Endothelial cell of umbilical vein (primary cell): ENCODE data around the gene NF2. TPM values are rescaled to one million over a fixed set of nuclear protein-coding genes. Genes with fewer than 3 reads are reported as not detected.

Source experiments
- BruUV-seq: library from RNA; stranded (reverse); fragments of 400-500 nt; replicated peaks from 2 replicates; lab custom pipeline; 2021; lab: Mats Ljungman, UMichigan
- CTCF ChIA-PET: fragments of 300-600, 350-600 bp; sonication (Branson Sonifier 250); formaldehyde crosslinking; loops from one replicate; lab custom pipeline; 2021; ENCODE audit warnings: antibody characterized with exemption, inconsistent platforms; lab: Charles Lee
- POLR2A ChIA-PET: fragments of 300-600, 350-600 bp; sonication (Branson Sonifier 250); formaldehyde crosslinking; loops from one replicate; lab custom pipeline; 2021; ENCODE audit warnings: antibody characterized with exemption, inconsistent platforms; lab: Charles Lee
- DNase-seq: peaks from one replicate; pipeline ENCODE4 v3.0.0-alpha.2; 2011; ENCODE audit warnings: low read depth, low spot score
- FAIRE-seq: peaks from 2 replicates; lab custom pipeline; 2011; peaks lifted over from hg19 to GRCh38; lab: Jason Lieb, UNC
- H2AFZ ChIP-seq: 2 replicates; pipeline ENCODE4 v1.6.0; 2012; ENCODE audit warnings: low read depth, low read length, control low read depth, inconsistent platforms
- H3K27ac ChIP-seq: 2 replicates; pipeline ENCODE4 v1.5.1; 2011; ENCODE audit warnings: low read depth, mild to moderate bottlenecking, control low read depth, low read length, moderate library complexity; ENCODE audit not compliant: insufficient read depth
- H3K27me3 ChIP-seq, 2 experiments: 2 replicates each; pipeline versions ENCODE4 v1.6.0 to v1.6.1; 2011; ENCODE audit warnings: low read length in 2 of 2, mixed read lengths in 1 of 2; ENCODE audit not compliant: control insufficient read depth in 2 of 2, insufficient read depth in 2 of 2
- H3K36me3 ChIP-seq, 2 experiments: 2 replicates in 1 of 2; 3 replicates in 1 of 2; pipeline ENCODE4 v1.5.1; 2011; ENCODE audit warnings: low read length in 2 of 2, mild to moderate bottlenecking in 1 of 2, moderate library complexity in 1 of 2; ENCODE audit not compliant: control insufficient read depth in 2 of 2, insufficient read depth in 2 of 2; ENCODE audit errors: extremely low read depth in 1 of 2
- H3K4me1 ChIP-seq: 3 replicates; pipeline ENCODE4 v1.5.1; 2011; ENCODE audit warnings: mild to moderate bottlenecking, low read length; ENCODE audit not compliant: control insufficient read depth, insufficient read depth; ENCODE audit errors: extremely low read depth
- H3K4me2 ChIP-seq: 2 replicates; pipeline ENCODE4 v1.6.1; 2011; ENCODE audit warnings: low read length, control low read depth, mixed read lengths; ENCODE audit not compliant: insufficient read depth
- H3K4me3 ChIP-seq, 3 experiments: fragments of 200-600 bp in 1 of 3; sonication (generic), shearing (Covaris generic) in 1 of 3; replicated peaks in 1 of 3; 2 replicates each; pipeline ENCODE4 v1.5.1; 2011 to 2016; ENCODE audit warnings: control low read depth in 3 of 3, low read length in 3 of 3, mild to moderate bottlenecking in 2 of 3, inconsistent platforms in 1 of 3, low read depth in 1 of 3, moderate library complexity in 1 of 3; ENCODE audit not compliant: insufficient read depth in 1 of 3
- H3K79me2 ChIP-seq: 2 replicates; pipeline ENCODE4 v1.6.0; 2012; ENCODE audit warnings: low read length, inconsistent platforms; ENCODE audit not compliant: control insufficient read depth, insufficient read depth
- H3K9ac ChIP-seq: replicated peaks from 2 replicates; pipeline ENCODE3; 2011; ENCODE audit warnings: low read length, control low read depth; ENCODE audit not compliant: insufficient read depth; ENCODE audit errors: extremely low read depth
- H3K9me1 ChIP-seq: replicated peaks from 3 replicates; pipeline ENCODE4 v1.6.0; 2011; ENCODE audit warnings: mild to moderate bottlenecking, low read length; ENCODE audit not compliant: control insufficient read depth, insufficient read depth; ENCODE audit errors: extremely low read depth
- H3K9me3 ChIP-seq: replicated peaks from 2 replicates; pipeline ENCODE4 v1.5.1; 2012; ENCODE audit warnings: low read length, inconsistent platforms; ENCODE audit not compliant: control insufficient read depth, insufficient read depth
- H4K20me1 ChIP-seq: replicated peaks from 2 replicates; pipeline ENCODE3; 2011; ENCODE audit warnings: mild to moderate bottlenecking, low read length; ENCODE audit not compliant: control insufficient read depth, insufficient read depth; ENCODE audit errors: extremely low read depth
- EZH2 ChIP-seq: IDR thresholded peaks from 2 replicates; pipeline ENCODE4 v1.6.1; 2012; ENCODE audit warnings: borderline replicate concordance, low read depth, mild to moderate bottlenecking, moderate library complexity, low read length, inconsistent platforms; ENCODE audit not compliant: severe bottlenecking
- FOS ChIP-seq: IDR thresholded peaks from 2 replicates; pipeline ENCODE4 v1.6.1; 2011; ENCODE audit warnings: mild to moderate bottlenecking, low read length, moderate library complexity, borderline replicate concordance; ENCODE audit not compliant: insufficient read depth
- GATA2 ChIP-seq: IDR thresholded peaks from 2 replicates; pipeline ENCODE4 v1.7.0; 2011; ENCODE audit warnings: low read depth, mild to moderate bottlenecking, moderate library complexity, mixed read lengths, low read length; ENCODE audit not compliant: insufficient read length, insufficient read depth
- JUN ChIP-seq: IDR thresholded peaks from 2 replicates; pipeline ENCODE4 v1.6.1; 2011; ENCODE audit warnings: borderline replicate concordance, low read depth; ENCODE audit not compliant: insufficient read length, insufficient read depth
- MYC ChIP-seq: IDR thresholded peaks from one replicate; pipeline ENCODE4 v1.6.1; 2011; ENCODE audit warnings: mild to moderate bottlenecking, low read depth, low read length
- POLR2A ChIP-seq: IDR thresholded peaks from 2 replicates; pipeline ENCODE4 v1.6.1; 2012; ENCODE audit warnings: low read depth, mild to moderate bottlenecking, control low read depth, low read length
- POLR2AphosphoS5 ChIP-seq: IDR thresholded peaks from 2 replicates; pipeline ENCODE4 v1.6.1; 2012; ENCODE audit warnings: low read depth, mild to moderate bottlenecking, control low read depth, low read length, moderate library complexity; ENCODE audit not compliant: insufficient read depth
- dilution Hi-C: fragments of 300-500 bp; cut with MboI; formaldehyde crosslinking; loops from one replicate; pipeline ENCODE4 v1.15.0; 2019; ENCODE audit warnings: low sequenced_read_pairs; ENCODE audit not compliant: extremely low pct_ligation_motif_present
- intact Hi-C: fragments of 100-400 bp; cut with micrococcal nuclease; formaldehyde crosslinking; loops from one replicate; pipeline ENCODE4 v1.10.0; 2022
- polyA plus RNA-seq, 4 experiments: library from polyadenylated mRNA; depleted of rRNA in 3 of 4; stranded (reverse) in 3 of 4; unstranded in 1 of 4; fragments of >200 nt; gene quantifications; 2 replicates each; pipeline versions ENCODE4 v1.2.1 to v1.2.3, GENCODE V29; 2011 to 2012; ENCODE audit warnings: missing spikeins in 1 of 4
- total RNA-seq: library from RNA; stranded (reverse); gene quantifications from 2 replicates; pipeline ENCODE4 v1.2.3, GENCODE V29; 2021
- TF ChIP-seq, protein P1 (sequence below): IDR thresholded peaks from 2 replicates; pipeline ENCODE4 v1.6.1; 2011; ENCODE audit not compliant: insufficient read depth, insufficient read length
- TF ChIP-seq, protein P2 (sequence below), 2 donors: IDR thresholded peaks; 1 replicate in 1 of 2; 2 replicates in 1 of 2; pipeline ENCODE4 v1.5.1; 2011; ENCODE audit warnings: low read length in 2 of 2, mild to moderate bottlenecking in 2 of 2, moderate library complexity in 2 of 2, control low read depth in 1 of 2, inconsistent platforms in 1 of 2, low read depth in 1 of 2; ENCODE audit not compliant: insufficient read depth in 1 of 2; ENCODE audit errors: extremely low read depth in 1 of 2

NF2 gene
- total and polyA plus RNA-seq, 2 donors (not counting 3 experiments of a cell fraction or from before 2014, with no cell fraction given): 27.8 to 115 TPM

DNA sequence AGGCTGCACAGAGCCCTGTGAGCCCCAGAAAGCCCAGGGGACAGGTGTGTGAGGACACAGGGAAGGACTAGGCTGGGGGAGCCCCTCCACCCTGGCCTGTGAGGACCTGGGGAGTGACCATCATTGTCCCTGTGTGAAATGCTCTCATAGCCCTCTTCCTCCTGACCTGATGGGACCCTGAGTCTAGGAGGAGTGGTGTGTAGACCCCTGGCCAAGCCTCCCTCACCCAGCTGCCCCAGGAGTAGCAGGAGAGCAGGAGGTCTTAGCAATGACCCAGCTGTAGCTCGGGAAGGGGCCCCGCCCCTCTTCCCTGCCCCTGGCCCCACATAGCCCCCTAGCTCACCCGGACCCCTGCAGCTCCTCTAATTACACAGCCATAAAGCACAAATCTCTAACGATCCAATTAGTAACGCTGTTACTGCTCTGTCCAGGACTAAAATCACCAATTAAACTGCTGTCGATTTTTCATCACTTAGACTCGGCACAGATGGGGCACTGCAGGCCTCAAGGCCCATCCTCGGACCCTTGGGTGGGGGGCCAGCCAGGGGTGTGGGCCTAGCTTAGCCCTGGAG is 109.8 kb downstream of the NF2 start:
- no peak for TF ChIP-seq POLR2A
- TF ChIP-seq GATA2: no peak
- TF ChIP-seq FOS: no peak
- TF ChIP-seq, protein P1, sequence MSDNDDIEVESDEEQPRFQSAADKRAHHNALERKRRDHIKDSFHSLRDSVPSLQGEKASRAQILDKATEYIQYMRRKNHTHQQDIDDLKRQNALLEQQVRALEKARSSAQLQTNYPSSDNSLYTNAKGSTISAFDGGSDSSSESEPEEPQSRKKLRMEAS: no peak
- TF ChIP-seq POLR2AphosphoS5: no peak
- no peak for TF ChIP-seq JUN
- TF ChIP-seq MYC: no peak
- no peak for TF ChIP-seq EZH2
- TF ChIP-seq, protein P2, sequence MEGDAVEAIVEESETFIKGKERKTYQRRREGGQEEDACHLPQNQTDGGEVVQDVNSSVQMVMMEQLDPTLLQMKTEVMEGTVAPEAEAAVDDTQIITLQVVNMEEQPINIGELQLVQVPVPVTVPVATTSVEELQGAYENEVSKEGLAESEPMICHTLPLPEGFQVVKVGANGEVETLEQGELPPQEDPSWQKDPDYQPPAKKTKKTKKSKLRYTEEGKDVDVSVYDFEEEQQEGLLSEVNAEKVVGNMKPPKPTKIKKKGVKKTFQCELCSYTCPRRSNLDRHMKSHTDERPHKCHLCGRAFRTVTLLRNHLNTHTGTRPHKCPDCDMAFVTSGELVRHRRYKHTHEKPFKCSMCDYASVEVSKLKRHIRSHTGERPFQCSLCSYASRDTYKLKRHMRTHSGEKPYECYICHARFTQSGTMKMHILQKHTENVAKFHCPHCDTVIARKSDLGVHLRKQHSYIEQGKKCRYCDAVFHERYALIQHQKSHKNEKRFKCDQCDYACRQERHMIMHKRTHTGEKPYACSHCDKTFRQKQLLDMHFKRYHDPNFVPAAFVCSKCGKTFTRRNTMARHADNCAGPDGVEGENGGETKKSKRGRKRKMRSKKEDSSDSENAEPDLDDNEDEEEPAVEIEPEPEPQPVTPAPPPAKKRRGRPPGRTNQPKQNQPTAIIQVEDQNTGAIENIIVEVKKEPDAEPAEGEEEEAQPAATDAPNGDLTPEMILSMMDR (IDR thresholded peaks at IDR 0.05; ENCODE audit: extremely low read depth in 1 of 2, insufficient read depth in 1 of 2, low read depth in 1 of 2, low read length in 2 of 2): no peak
- ChIA-PET POLR2A (no interaction called here), CTCF (no interaction called here)
- Histone ChIP-seq H3K36me3 (no peaks in the 10 kb centered on the region), H3K9me1 (no peaks in the 10 kb centered on the region), H3K79me2 (no peaks in the 10 kb centered on the region), H3K4me2 (no peak overlapping the region), H3K9me3 (no peaks in the 10 kb centered on the region), H3K27ac (no peak overlapping the region), H2AFZ (no peak overlapping the region), H4K20me1 (no peaks in the 10 kb centered on the region), H3K27me3 (peaks cover 1 to 3% of the 10 kb centered on the region in 2 experiments), H3K4me3 (no peak overlapping the region), H3K9ac (no peak overlapping the region), H3K4me1 (no peaks in the 10 kb centered on the region)
- dilution Hi-C loops: no loop called here
- DNase-seq (no peak), FAIRE-seq (no peak)
- no TSS peak for BruUV-seq
- intact Hi-C loops: loop anchor here (10.0 kb wide), 1 partner anchor 238 kb away; no protein-coding TSS in a partner anchor
